ENCODE data around the gene ZNF276.
"Not testable (repeated sequence)": the region's sequence is repeated elsewhere in the genome, so short reads cannot be mapped to it uniquely, and the experiment has no call there.

The ZNF276 gene

DNA sequence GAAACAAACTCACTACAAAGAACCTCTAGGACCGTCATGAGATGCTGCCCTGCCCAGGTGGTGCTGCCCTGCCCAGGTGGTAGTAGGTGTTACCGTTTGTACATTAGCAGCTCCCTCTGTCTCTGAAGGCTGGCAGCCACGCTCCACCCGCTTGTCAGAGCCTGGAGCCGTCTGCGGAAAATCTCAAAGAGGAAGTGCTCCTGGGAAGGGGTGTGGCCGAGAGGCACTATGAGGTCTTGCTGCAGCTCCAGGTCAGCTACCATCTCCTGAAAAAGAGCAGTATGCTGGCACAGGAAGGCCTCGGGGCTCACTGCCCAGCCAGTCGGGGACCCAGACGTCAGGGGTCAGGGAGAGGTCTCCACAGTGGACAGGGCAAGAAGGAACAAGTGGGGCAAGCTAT lies 28.3 kb downstream of the ZNF276 start:
- Histone ChIP-seq H3K36me3 (ENCODE audit: insufficient read depth, low read length) (peaks cover 10% of the 10 kb centered on the region), H3K9me3 (ENCODE audit: control insufficient read depth, insufficient read depth, low read length) (no peaks in the 10 kb centered on the region), H3K4me1 (ENCODE audit: insufficient read depth, low read length) (no peaks in the 10 kb centered on the region), H3K9ac (ENCODE audit: low read depth, low read length) (no peak overlapping the region)

DNA sequence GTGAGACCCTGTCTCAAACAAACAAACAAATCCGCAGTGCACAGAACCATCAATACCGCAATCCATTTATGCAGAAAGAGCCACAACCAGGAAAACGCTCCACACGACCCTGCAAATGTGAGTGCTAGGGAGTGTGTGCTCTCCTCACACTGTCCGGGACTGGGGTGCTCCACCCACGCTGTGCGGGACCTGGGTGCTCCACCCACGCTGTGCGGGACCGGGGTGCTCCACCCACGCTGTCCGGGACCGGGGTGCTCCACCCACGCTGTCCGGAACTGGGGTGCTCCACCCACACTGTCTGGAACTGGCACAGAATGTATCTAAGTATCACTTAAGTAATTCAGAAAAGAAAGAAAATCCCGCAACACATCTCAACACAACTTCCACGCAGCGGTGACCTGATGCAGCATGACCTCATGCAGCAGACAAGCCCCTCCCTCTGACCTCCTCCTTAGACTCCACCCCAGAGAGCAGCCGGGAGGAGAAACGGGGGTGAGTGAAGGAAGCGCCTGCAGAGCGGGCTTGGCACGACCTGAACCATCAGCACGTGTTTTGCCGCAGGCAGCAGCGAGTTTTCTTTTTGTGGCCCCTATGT lies 38.5 kb downstream of the ZNF276 start:
- H3K36me3 ChIP-seq (ENCODE audit: insufficient read depth, low read length): peaks cover 11% of the 10 kb centered on the region
- H3K9ac ChIP-seq (ENCODE audit: low read depth, low read length): no peak overlapping the region
- H3K9me3 ChIP-seq (ENCODE audit: control insufficient read depth, insufficient read depth, low read length): no peaks in the 10 kb centered on the region
- H3K4me1 ChIP-seq (ENCODE audit: insufficient read depth, low read length): no peaks in the 10 kb centered on the region

DNA sequence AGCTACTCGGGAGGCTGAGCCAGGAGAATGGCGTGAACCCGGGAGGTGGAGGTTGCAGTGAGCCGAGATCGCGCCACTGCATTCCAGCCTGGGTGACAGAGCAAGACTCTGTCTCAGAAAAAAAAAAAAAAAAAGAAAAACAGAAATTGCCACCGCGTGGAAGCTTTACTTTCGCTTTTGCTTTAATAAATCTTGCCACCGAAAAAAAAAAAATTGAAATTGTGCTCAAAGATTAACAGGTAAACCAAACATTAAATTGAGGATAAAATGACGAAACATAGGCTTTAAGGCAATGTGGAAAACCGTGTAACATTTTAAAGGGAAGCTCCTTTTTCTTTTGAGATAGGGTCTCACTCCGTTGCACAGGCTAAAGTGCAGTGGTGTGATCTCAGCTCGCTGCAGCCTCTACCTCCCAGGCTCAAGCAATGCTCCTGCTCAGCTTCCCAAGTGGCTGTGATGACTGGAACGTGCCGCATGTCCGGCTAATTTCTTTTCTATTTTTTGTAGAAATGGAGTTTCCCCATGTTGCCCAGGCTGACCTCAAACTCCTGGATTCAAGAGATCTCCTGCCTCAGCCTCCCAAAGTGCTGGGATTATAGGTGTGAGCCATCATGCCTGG lies 40.1 kb downstream of the ZNF276 start:
- Histone ChIP-seq H3K4me1 (ENCODE audit: insufficient read depth, low read length) (no peaks in the 10 kb centered on the region), H3K9me3 (ENCODE audit: control insufficient read depth, insufficient read depth, low read length) (no peaks in the 10 kb centered on the region), H3K9ac (ENCODE audit: low read depth, low read length) (no peak overlapping the region), H3K36me3 (ENCODE audit: insufficient read depth, low read length) (peaks cover 11% of the 10 kb centered on the region)

DNA sequence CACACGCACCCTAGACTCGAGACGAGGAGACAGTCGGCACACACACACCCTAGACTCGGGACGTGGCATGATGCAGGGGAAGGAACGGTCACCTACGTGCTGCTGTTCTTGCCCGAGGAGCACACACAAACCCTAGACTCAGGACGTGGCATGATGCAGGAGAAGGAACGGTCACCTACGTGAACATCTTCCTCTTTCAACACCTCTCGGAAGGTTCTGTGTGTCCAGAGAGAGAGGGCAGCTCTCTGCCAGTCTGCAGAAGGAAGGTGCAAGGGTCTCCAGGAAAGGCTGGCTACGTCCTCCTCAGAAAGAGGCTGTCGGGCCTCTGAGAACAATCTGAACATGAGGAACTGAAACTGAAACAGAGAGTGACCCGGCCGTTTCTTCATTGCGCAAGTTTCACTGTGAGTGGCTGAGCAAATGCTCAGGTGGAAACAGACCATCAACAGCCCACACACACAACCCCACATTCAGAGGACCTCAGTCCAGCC lies 43.4 kb downstream of the ZNF276 start:
- H3K9me3 ChIP-seq (ENCODE audit: control insufficient read depth, insufficient read depth, low read length): no peaks in the 10 kb centered on the region
- H3K4me1 ChIP-seq (ENCODE audit: insufficient read depth, low read length): no peaks in the 10 kb centered on the region
- H3K9ac ChIP-seq (ENCODE audit: low read depth, low read length): no peak overlapping the region
- peaks cover 3% of the 10 kb centered on the region for H3K36me3 ChIP-seq (ENCODE audit: insufficient read depth, low read length)

DNA sequence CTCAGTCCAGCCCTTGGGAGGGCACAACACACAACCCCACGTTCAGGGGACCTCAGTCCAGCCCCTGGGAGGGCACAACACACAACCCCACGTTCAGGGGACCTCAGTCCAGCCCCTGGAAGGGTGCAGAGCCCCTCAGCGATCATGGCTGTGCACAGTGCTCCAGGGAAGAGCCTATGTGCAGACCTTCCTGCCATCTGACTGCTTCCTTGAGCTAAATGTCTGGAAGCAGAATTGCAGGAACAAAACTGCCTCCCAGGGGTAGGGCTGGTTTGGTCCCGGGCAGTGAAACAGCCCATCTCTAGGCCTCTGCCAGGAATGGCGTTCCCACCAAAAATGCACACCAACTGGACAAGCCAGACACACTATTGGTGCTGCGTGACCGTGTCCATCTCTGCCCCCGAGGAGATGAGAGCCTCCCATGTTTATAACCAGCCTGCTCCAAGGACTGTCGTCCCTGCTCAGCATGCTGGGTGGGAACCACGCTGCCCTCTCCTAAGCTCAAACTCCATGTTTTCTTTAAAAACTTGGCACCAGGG lies 44.0 kb downstream of the ZNF276 start:
- Histone ChIP-seq H3K36me3 (ENCODE audit: insufficient read depth, low read length) (peaks cover 6% of the 10 kb centered on the region), H3K9me3 (ENCODE audit: control insufficient read depth, insufficient read depth, low read length) (no peaks in the 10 kb centered on the region), H3K4me1 (ENCODE audit: insufficient read depth, low read length) (no peaks in the 10 kb centered on the region), H3K9ac (ENCODE audit: low read depth, low read length) (no peak overlapping the region)

DNA sequence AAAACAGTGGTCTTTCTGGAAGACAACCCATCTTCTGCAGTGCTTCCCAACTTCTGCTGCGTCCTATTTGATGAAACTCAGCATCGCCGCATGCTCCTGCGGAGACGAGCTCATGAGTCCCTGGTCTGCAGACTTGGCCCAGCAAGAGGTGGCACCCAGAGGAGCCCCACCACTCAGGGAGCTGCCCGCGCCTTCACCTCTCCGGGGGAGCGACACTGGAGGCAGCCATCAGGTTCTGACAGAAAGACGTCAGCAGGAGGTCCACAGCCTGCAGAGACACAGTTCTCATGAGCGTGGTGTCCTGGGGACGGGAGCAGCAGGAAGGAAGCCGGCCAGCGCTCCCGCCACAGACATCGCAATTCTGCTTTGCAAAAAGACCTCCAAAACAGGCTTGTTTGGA lies 49.0 kb downstream of the ZNF276 start:
- Histone ChIP-seq H3K9me3 (ENCODE audit: control insufficient read depth, insufficient read depth, low read length) (no peaks in the 10 kb centered on the region), H3K9ac (ENCODE audit: low read depth, low read length) (no peak overlapping the region), H3K36me3 (ENCODE audit: insufficient read depth, low read length) (peaks cover 18% of the 10 kb centered on the region), H3K4me1 (ENCODE audit: insufficient read depth, low read length) (no peaks in the 10 kb centered on the region)

DNA sequence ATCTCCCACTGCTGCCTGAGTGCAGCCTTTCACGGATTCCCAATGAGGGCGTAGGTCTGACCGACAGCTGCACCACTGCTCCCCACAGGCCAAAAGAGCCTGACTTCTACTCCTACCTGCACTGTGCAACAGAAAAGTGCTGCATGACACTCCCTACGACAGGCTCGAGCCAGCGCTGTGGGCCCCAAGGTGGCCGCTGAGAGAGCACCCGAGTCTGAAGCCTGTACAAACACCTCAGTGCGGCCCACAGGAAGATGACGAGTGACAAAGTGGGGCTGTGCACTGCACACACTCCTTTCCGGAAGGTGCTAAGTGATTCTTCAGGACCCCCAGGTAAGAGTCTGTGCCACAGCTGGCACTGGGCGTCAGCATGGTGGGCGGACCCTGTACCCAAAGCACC lies 53.9 kb downstream of the ZNF276 start:
- Histone ChIP-seq H3K36me3 (ENCODE audit: insufficient read depth, low read length) (peaks cover 41% of the 10 kb centered on the region), H3K9ac (ENCODE audit: low read depth, low read length) (no peak overlapping the region), H3K9me3 (ENCODE audit: control insufficient read depth, insufficient read depth, low read length) (no peaks in the 10 kb centered on the region), H3K4me1 (ENCODE audit: insufficient read depth, low read length) (peaks cover 1% of the 10 kb centered on the region; the same call in 1 of the 2 replicates)

DNA sequence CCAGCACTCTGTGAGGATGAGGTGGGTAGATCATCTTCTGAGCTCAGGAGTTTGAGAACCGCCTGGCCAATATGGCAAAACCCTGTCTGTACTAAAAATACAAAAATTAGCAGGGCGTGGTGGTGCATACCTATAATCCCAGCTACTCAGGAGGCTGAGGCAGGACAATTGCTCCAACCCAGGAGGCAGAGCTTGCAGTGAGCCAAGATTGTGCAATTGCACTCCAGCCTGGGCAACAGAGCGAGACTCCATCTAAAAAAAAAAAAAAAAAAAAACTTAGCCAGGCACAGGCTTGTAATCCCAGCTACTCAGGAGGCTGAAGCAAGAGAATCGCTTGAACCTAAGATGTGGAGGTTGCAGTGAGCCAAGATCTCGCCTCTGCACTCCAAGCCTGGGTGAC lies 56.9 kb downstream of the ZNF276 start:
- not testable (repeated sequence) for H3K9ac ChIP-seq (ENCODE audit: low read depth, low read length); H3K9me3 ChIP-seq (ENCODE audit: control insufficient read depth, insufficient read depth, low read length); H3K4me1 ChIP-seq (ENCODE audit: insufficient read depth, low read length)
- peaks cover 38% of the 10 kb centered on the region for H3K36me3 ChIP-seq (ENCODE audit: insufficient read depth, low read length)

DNA sequence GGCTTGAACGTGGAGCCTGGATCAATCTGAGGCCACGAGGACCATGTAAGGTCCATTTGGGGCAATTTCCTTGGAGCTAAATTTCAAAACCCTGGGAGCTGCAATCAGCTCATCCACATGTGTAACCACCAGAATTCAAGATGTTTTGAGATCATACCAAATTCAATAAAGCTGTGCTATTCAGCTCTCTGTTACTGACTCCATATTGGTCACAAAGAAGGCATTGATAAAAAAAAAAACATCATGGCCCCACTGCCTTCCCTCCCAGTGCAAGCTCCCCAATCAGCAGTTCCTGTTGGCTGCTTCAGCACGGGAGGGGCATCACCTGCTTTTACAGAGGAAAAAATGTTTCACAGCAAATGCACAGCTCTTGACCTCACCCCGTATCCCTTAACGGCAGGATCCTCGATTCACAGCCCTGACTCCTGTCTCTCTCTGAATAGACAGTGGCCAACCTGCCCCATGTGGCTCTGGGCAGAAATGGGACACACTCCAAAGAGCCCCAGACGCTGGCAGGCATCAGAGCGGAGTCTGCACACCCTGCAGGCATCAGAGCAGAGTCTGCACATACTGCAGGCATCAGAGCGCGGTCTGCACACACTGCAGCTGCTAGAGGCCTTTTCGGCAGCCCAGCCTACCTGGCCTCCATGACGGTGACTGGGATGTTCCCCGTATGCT lies 58.0 kb downstream of the ZNF276 start:
- H3K36me3 ChIP-seq (ENCODE audit: insufficient read depth, low read length): peaks cover 34% of the 10 kb centered on the region
- no peak overlapping the region for H3K9ac ChIP-seq (ENCODE audit: low read depth, low read length)
- H3K4me1 ChIP-seq (ENCODE audit: insufficient read depth, low read length): peaks cover 3% of the 10 kb centered on the region; the same call in 1 of the 2 replicates
- no peaks in the 10 kb centered on the region for H3K9me3 ChIP-seq (ENCODE audit: control insufficient read depth, insufficient read depth, low read length)

DNA sequence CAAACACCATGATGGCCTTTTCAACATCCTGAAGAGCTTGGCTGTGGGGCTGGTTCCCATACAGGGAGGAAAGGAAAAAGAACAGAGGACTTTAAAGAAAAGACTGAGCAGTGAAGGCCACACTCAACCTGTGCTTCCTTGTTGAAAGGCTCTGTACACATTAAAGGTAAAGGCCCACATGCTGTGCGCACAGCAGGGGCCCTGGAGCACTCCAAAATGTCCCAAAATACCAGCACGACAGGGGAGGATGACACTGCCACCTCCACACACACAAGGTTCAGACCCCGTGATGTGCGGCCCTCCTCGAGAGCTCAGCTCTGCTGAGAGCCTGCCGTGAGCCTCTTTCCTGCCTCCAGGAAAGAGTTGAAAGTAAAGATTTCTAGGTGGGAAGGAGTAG lies 58.6 kb downstream of the ZNF276 start:
- Histone ChIP-seq H3K36me3 (ENCODE audit: insufficient read depth, low read length) (peaks cover 39% of the 10 kb centered on the region), H3K9me3 (ENCODE audit: control insufficient read depth, insufficient read depth, low read length) (no peaks in the 10 kb centered on the region), H3K4me1 (ENCODE audit: insufficient read depth, low read length) (peaks cover 3% of the 10 kb centered on the region; the same call in 1 of the 2 replicates), H3K9ac (ENCODE audit: low read depth, low read length) (no peak overlapping the region)

DNA sequence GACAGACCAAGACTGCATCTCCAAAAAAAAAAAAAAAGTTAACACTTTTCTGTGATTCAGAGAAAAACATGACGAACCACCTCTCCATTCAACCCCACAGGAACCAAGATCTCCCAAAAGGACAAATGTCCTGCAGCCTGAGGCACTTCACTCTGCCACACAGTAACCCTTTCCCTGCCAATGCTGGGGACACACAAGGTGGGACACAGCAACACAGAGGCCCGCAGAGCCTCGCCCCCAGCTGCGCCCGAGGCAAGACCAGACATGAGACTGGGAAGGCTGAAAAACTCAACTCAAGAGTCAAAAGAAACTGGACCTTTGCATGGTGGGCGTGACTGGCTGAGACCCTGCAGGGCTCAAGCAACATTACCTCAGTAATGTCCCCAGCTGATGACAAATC lies 61.2 kb downstream of the ZNF276 start:
- no peaks in the 10 kb centered on the region for H3K9me3 ChIP-seq (ENCODE audit: control insufficient read depth, insufficient read depth, low read length)
- no peak overlapping the region for H3K9ac ChIP-seq (ENCODE audit: low read depth, low read length)
- H3K4me1 ChIP-seq (ENCODE audit: insufficient read depth, low read length): peaks cover 3% of the 10 kb centered on the region; the same call in 1 of the 2 replicates
- peaks cover 28% of the 10 kb centered on the region for H3K36me3 ChIP-seq (ENCODE audit: insufficient read depth, low read length)

DNA sequence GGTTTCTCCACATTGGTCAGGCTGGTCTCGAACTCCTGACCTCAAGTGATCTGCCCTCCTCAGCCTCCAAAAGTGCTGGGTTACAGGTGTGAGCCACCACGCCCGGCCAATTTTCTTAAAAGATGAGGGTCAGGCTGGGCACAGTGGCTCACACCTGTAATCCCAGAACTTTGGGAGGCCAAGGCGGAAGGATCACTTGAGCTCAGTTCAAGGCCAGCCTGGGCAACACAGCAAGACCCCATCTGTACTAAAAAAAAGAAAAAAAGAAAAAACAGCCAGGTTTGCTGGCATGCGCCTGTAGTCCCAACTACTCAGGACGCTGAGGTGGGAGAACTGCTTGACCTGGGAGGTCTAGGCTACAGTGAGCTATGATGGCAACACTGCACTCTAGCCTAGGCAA lies 62.6 kb downstream of the ZNF276 start:
- H3K9me3 ChIP-seq (ENCODE audit: control insufficient read depth, insufficient read depth, low read length); H3K9ac ChIP-seq (ENCODE audit: low read depth, low read length); H3K4me1 ChIP-seq (ENCODE audit: insufficient read depth, low read length): not testable (repeated sequence)
- peaks cover 29% of the 10 kb centered on the region for H3K36me3 ChIP-seq (ENCODE audit: insufficient read depth, low read length)

DNA sequence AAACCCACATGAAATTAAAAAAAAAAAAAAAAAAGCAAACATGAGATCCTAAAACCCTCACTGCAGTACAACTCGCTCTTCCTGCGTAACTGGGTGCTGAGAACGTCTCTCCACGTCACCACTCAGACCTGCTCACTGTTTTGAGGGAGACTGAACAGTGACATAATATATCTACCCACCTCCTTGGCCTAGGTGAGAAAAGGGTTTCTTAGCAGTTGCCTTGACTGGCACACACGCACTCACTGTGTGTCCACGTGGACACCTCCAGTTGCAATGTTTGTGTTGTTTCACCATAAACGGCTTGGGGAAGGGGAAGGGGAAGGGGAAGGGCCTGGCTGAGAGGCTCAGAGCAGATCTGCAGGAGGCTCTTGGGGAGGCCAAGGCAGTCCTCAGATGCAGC lies 63.1 kb downstream of the ZNF276 start:
- Histone ChIP-seq H3K9me3 (ENCODE audit: control insufficient read depth, insufficient read depth, low read length) (no peaks in the 10 kb centered on the region), H3K4me1 (ENCODE audit: insufficient read depth, low read length) (peaks cover 3% of the 10 kb centered on the region; the same call in 1 of the 2 replicates), H3K9ac (ENCODE audit: low read depth, low read length) (no peak overlapping the region), H3K36me3 (ENCODE audit: insufficient read depth, low read length) (peaks cover 26% of the 10 kb centered on the region)

DNA sequence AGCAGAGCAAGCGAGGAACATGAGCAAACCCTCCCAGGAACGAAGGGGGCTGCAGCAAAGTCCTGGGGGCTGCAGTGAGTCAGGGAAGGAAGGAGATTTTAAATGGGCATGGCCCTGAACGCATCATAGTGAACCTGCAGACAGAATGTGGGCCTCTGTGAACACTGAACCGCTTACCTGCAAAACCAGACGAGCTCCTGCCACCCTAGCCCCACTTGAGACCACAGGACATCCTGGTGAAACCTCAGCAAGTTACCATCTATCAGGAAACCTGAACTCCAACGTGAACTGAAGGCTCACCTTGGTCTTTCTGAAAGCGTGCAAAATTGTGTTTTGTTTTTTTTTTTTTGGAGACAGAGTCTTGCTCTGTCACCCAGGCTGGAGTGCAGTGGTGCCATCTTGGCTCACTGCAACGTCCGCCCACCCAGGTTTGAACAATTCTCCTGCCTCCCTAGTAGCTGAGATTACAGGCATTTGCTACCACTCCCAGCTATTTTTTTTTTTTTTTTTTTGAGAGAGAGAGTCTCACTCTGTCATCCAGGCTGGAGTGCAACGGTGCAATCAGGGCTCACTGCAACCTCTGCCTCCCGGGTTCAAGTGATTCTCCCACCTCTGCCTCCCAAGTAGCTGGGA lies 64.3 kb downstream of the ZNF276 start:
- H3K9me3 ChIP-seq (ENCODE audit: control insufficient read depth, insufficient read depth, low read length): no peaks in the 10 kb centered on the region
- H3K36me3 ChIP-seq (ENCODE audit: insufficient read depth, low read length): peaks cover 18% of the 10 kb centered on the region
- no peak overlapping the region for H3K9ac ChIP-seq (ENCODE audit: low read depth, low read length)
- no peaks in the 10 kb centered on the region for H3K4me1 ChIP-seq (ENCODE audit: insufficient read depth, low read length)
